Endothelial cell of umbilical vein (primary cell): ENCODE measurements around the gene DENND1A.

Source experiments
- EZH2 ChIP-seq: IDR thresholded peaks from 2 replicates; pipeline ENCODE4 v1.6.1; 2012; ENCODE audit warnings: borderline replicate concordance, low read depth, mild to moderate bottlenecking, moderate library complexity, low read length, inconsistent platforms; ENCODE audit not compliant: severe bottlenecking
- FOS ChIP-seq: IDR thresholded peaks from 2 replicates; pipeline ENCODE4 v1.6.1; 2011; ENCODE audit warnings: mild to moderate bottlenecking, low read length, moderate library complexity, borderline replicate concordance; ENCODE audit not compliant: insufficient read depth
- MYC ChIP-seq: IDR thresholded peaks from one replicate; pipeline ENCODE4 v1.6.1; 2011; ENCODE audit warnings: mild to moderate bottlenecking, low read depth, low read length
- POLR2A ChIP-seq: IDR thresholded peaks from 2 replicates; pipeline ENCODE4 v1.6.1; 2012; ENCODE audit warnings: low read depth, mild to moderate bottlenecking, control low read depth, low read length
- POLR2AphosphoS5 ChIP-seq: IDR thresholded peaks from 2 replicates; pipeline ENCODE4 v1.6.1; 2012; ENCODE audit warnings: low read depth, mild to moderate bottlenecking, control low read depth, low read length, moderate library complexity; ENCODE audit not compliant: insufficient read depth
- TF ChIP-seq, protein P1 (sequence below): IDR thresholded peaks from 2 replicates; pipeline ENCODE4 v1.6.1; 2011; ENCODE audit not compliant: insufficient read depth, insufficient read length
- TF ChIP-seq, protein P2 (sequence below), 2 donors: IDR thresholded peaks; 1 replicate in 1 of 2; 2 replicates in 1 of 2; pipeline ENCODE4 v1.5.1; 2011; ENCODE audit warnings: low read length in 2 of 2, mild to moderate bottlenecking in 2 of 2, moderate library complexity in 2 of 2, control low read depth in 1 of 2, inconsistent platforms in 1 of 2, low read depth in 1 of 2; ENCODE audit not compliant: insufficient read depth in 1 of 2; ENCODE audit errors: extremely low read depth in 1 of 2

DNA sequence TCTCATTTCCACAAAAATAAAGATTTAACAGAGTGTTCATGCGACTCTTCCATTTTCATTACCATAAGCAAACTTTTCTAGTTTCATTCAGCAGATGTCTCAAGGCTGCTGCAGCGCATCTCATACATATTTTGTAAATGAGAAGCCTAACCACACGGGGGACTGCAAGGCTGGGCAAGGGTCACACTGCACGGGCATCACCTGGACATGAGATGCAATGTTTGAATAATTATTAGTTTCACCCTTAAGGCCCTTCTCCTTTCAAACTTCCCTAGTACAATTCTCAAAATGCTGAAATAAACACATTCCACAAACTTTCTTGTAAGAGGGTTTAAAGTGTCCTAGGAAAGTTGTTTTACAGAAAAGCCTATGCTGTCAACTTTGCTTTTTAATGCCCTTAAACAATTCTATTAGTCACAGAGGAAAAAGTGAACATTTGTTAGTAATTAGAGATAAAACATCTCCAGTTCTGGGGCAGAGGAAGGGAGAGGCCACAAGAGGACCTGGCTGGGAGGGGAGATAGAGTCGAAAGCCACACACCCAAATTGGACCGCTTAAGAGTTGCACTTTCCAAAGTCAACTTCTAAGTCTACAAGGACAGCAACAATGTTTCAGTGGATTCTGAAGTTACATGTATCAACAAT lies 1.3 kb downstream of the DENND1A start:
- TF ChIP-seq, protein P1, sequence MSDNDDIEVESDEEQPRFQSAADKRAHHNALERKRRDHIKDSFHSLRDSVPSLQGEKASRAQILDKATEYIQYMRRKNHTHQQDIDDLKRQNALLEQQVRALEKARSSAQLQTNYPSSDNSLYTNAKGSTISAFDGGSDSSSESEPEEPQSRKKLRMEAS = no peak
- TF ChIP-seq, protein P2, sequence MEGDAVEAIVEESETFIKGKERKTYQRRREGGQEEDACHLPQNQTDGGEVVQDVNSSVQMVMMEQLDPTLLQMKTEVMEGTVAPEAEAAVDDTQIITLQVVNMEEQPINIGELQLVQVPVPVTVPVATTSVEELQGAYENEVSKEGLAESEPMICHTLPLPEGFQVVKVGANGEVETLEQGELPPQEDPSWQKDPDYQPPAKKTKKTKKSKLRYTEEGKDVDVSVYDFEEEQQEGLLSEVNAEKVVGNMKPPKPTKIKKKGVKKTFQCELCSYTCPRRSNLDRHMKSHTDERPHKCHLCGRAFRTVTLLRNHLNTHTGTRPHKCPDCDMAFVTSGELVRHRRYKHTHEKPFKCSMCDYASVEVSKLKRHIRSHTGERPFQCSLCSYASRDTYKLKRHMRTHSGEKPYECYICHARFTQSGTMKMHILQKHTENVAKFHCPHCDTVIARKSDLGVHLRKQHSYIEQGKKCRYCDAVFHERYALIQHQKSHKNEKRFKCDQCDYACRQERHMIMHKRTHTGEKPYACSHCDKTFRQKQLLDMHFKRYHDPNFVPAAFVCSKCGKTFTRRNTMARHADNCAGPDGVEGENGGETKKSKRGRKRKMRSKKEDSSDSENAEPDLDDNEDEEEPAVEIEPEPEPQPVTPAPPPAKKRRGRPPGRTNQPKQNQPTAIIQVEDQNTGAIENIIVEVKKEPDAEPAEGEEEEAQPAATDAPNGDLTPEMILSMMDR (IDR thresholded peaks at IDR 0.05; ENCODE audit: extremely low read depth in 1 of 2, insufficient read depth in 1 of 2, low read depth in 1 of 2, low read length in 2 of 2) = no peak
- no peak for TF ChIP-seq POLR2A
- no peak for TF ChIP-seq EZH2
- no peak for TF ChIP-seq FOS
- TF ChIP-seq MYC = no peak
- TF ChIP-seq POLR2AphosphoS5 = no peak
